Measurements from ENCODE around the gene FCER2.
"Not testable (repeated sequence)": the region's sequence is repeated elsewhere in the genome, so short reads cannot be mapped to it uniquely, and the experiment has no call there.

FCER2 gene

GRCh38 chr19:7645163-7645562, 56.8 kb downstream of the FCER2 start:
- Histone ChIP-seq H3K27me3 (ENCODE audit: control insufficient read depth in 5 of 5, insufficient read depth in 4 of 5, low read length in 5 of 5) (peaks cover 0 to 12% (median 6%) of the 10 kb centered on the region in 5 donors), H3K36me3 (ENCODE audit: control insufficient read depth in 5 of 5, insufficient read depth in 5 of 5, low read length in 5 of 5) (peaks cover 0 to 12% (median 0%) of the 10 kb centered on the region in 5 donors), H3K27ac (ENCODE audit: low read depth, low read length) (no peak overlapping the region), H3K9ac (ENCODE audit: low read length in 5 of 5) (no peak overlapping the region), H3K9me3 (ENCODE audit: control insufficient read depth in 5 of 5, low read length in 5 of 5) (no peaks in the 10 kb centered on the region), H3K4me3 (ENCODE audit: low read depth in 1 of 5, low read length in 5 of 5) (no peak overlapping the region), H3K4me1 (ENCODE audit: control insufficient read depth in 5 of 5, insufficient read depth in 5 of 5, low read length in 5 of 5) (no peaks in the 10 kb centered on the region)

- no peak overlapping the region for H3K27ac ChIP-seq (ENCODE audit: low read depth, low read length)
- H3K9ac ChIP-seq (ENCODE audit: low read length in 5 of 5): no peak overlapping the region
- H3K9me3 ChIP-seq (ENCODE audit: control insufficient read depth in 5 of 5, low read length in 5 of 5): no peaks in the 10 kb centered on the region
- H3K4me1 ChIP-seq (ENCODE audit: control insufficient read depth in 5 of 5, insufficient read depth in 5 of 5, low read length in 5 of 5): no peaks in the 10 kb centered on the region
- no peak overlapping the region for H3K4me3 ChIP-seq (ENCODE audit: low read depth in 1 of 5, low read length in 5 of 5)
- H3K36me3 ChIP-seq (ENCODE audit: control insufficient read depth in 5 of 5, insufficient read depth in 5 of 5, low read length in 5 of 5): peaks cover 0 to 12% (median 0%) of the 10 kb centered on the region in 5 donors
- H3K27me3 ChIP-seq (ENCODE audit: control insufficient read depth in 5 of 5, insufficient read depth in 4 of 5, low read length in 5 of 5): peaks cover 0 to 12% (median 4%) of the 10 kb centered on the region in 5 donors
These were observed 57.4 kb downstream of the FCER2 start for GRCh38 chr19:7644550-7644877.

- H3K36me3 ChIP-seq (ENCODE audit: control insufficient read depth in 5 of 5, insufficient read depth in 5 of 5, low read length in 5 of 5): peaks cover 0 to 12% (median 0%) of the 10 kb centered on the region in 5 donors
- not testable (repeated sequence) for H3K27ac ChIP-seq (ENCODE audit: low read depth, low read length); H3K9me3 ChIP-seq (ENCODE audit: control insufficient read depth in 5 of 5, low read length in 5 of 5); H3K4me1 ChIP-seq (ENCODE audit: control insufficient read depth in 5 of 5, insufficient read depth in 5 of 5, low read length in 5 of 5); H3K4me3 ChIP-seq (ENCODE audit: low read depth in 1 of 5, low read length in 5 of 5); H3K9ac ChIP-seq (ENCODE audit: low read length in 5 of 5)
- peaks cover 0 to 12% (median 6%) of the 10 kb centered on the region in 5 donors for H3K27me3 ChIP-seq (ENCODE audit: control insufficient read depth in 5 of 5, insufficient read depth in 4 of 5, low read length in 5 of 5)
These were observed 58.0 kb downstream of the FCER2 start for GRCh38 chr19:7643629-7644549.

- no peak overlapping the region for H3K27ac ChIP-seq (ENCODE audit: low read depth, low read length)
- H3K4me3 ChIP-seq (ENCODE audit: low read depth in 1 of 5, low read length in 5 of 5): no peak overlapping the region
- H3K4me1 ChIP-seq (ENCODE audit: control insufficient read depth in 5 of 5, insufficient read depth in 5 of 5, low read length in 5 of 5): no peaks in the 10 kb centered on the region
- H3K36me3 ChIP-seq (ENCODE audit: control insufficient read depth in 5 of 5, insufficient read depth in 5 of 5, low read length in 5 of 5): peaks cover 0 to 12% (median 0%) of the 10 kb centered on the region in 5 donors
- H3K9ac ChIP-seq (ENCODE audit: low read length in 5 of 5): no peak overlapping the region
- H3K27me3 ChIP-seq (ENCODE audit: control insufficient read depth in 5 of 5, insufficient read depth in 4 of 5, low read length in 5 of 5): peaks cover 0 to 16% (median 11%) of the 10 kb centered on the region in 5 donors
- no peaks in the 10 kb centered on the region for H3K9me3 ChIP-seq (ENCODE audit: control insufficient read depth in 5 of 5, low read length in 5 of 5)
These were observed 58.9 kb downstream of the FCER2 start for GRCh38 chr19:7643031-7643415.

- Histone ChIP-seq H3K4me3 (ENCODE audit: low read depth in 1 of 5, low read length in 5 of 5) (no peak overlapping the region), H3K27ac (ENCODE audit: low read depth, low read length) (no peak overlapping the region), H3K4me1 (ENCODE audit: control insufficient read depth in 5 of 5, insufficient read depth in 5 of 5, low read length in 5 of 5) (peaks cover 0 to 2% (median 0%) of the 10 kb centered on the region in 5 donors), H3K27me3 (ENCODE audit: control insufficient read depth in 5 of 5, insufficient read depth in 4 of 5, low read length in 5 of 5) (peaks cover 3 to 20% (median 12%) of the 10 kb centered on the region in 5 donors), H3K9me3 (ENCODE audit: control insufficient read depth in 5 of 5, low read length in 5 of 5) (no peaks in the 10 kb centered on the region), H3K36me3 (ENCODE audit: control insufficient read depth in 5 of 5, insufficient read depth in 5 of 5, low read length in 5 of 5) (peaks cover 0 to 12% (median 0%) of the 10 kb centered on the region in 5 donors), H3K9ac (ENCODE audit: low read length in 5 of 5) (no peak overlapping the region)
These were observed 59.5 kb downstream of the FCER2 start for GRCh38 chr19:7642295-7643030.

GRCh38 chr19:7641290-7642276, 60.3 kb downstream of the FCER2 start:
- no peak overlapping the region for H3K9ac ChIP-seq (ENCODE audit: low read length in 5 of 5)
- H3K4me3 ChIP-seq (ENCODE audit: low read depth in 1 of 5, low read length in 5 of 5): no peak overlapping the region
- peaks cover 0 to 6% (median 0%) of the 10 kb centered on the region in 5 donors for H3K4me1 ChIP-seq (ENCODE audit: control insufficient read depth in 5 of 5, insufficient read depth in 5 of 5, low read length in 5 of 5)
- no peak overlapping the region for H3K27ac ChIP-seq (ENCODE audit: low read depth, low read length)
- H3K27me3 ChIP-seq (ENCODE audit: control insufficient read depth in 5 of 5, insufficient read depth in 4 of 5, low read length in 5 of 5): peaks cover 6 to 23% (median 15%) of the 10 kb centered on the region in 5 donors
- peaks cover 0 to 12% (median 0%) of the 10 kb centered on the region in 5 donors for H3K36me3 ChIP-seq (ENCODE audit: control insufficient read depth in 5 of 5, insufficient read depth in 5 of 5, low read length in 5 of 5)
- no peaks in the 10 kb centered on the region for H3K9me3 ChIP-seq (ENCODE audit: control insufficient read depth in 5 of 5, low read length in 5 of 5)

GRCh38 chr19:7640803-7641202, 61.1 kb downstream of the FCER2 start:
- Histone ChIP-seq H3K4me3 (ENCODE audit: low read depth in 1 of 5, low read length in 5 of 5) (no peak overlapping the region), H3K9ac (ENCODE audit: low read length in 5 of 5) (no peak overlapping the region), H3K27me3 (ENCODE audit: control insufficient read depth in 5 of 5, insufficient read depth in 4 of 5, low read length in 5 of 5) (peaks cover 7 to 28% (median 23%) of the 10 kb centered on the region in 5 donors), H3K4me1 (ENCODE audit: control insufficient read depth in 5 of 5, insufficient read depth in 5 of 5, low read length in 5 of 5) (peaks cover 0 to 8% (median 0%) of the 10 kb centered on the region in 5 donors), H3K9me3 (ENCODE audit: control insufficient read depth in 5 of 5, low read length in 5 of 5) (no peaks in the 10 kb centered on the region), H3K27ac (ENCODE audit: low read depth, low read length) (no peak overlapping the region), H3K36me3 (ENCODE audit: control insufficient read depth in 5 of 5, insufficient read depth in 5 of 5, low read length in 5 of 5) (peaks cover 0 to 12% (median 0%) of the 10 kb centered on the region in 5 donors)

GRCh38 chr19:7639863-7640348, 62.0 kb downstream of the FCER2 start:
- peaks cover 7 to 31% (median 20%) of the 10 kb centered on the region in 5 donors for H3K27me3 ChIP-seq (ENCODE audit: control insufficient read depth in 5 of 5, insufficient read depth in 4 of 5, low read length in 5 of 5)
- no peak overlapping the region for H3K9ac ChIP-seq (ENCODE audit: low read length in 5 of 5)
- no peak overlapping the region for H3K27ac ChIP-seq (ENCODE audit: low read depth, low read length)
- no peak overlapping the region for H3K4me3 ChIP-seq (ENCODE audit: low read depth in 1 of 5, low read length in 5 of 5)
- H3K36me3 ChIP-seq (ENCODE audit: control insufficient read depth in 5 of 5, insufficient read depth in 5 of 5, low read length in 5 of 5): peaks cover 0 to 12% (median 0%) of the 10 kb centered on the region in 5 donors
- no peaks in the 10 kb centered on the region for H3K9me3 ChIP-seq (ENCODE audit: control insufficient read depth in 5 of 5, low read length in 5 of 5)
- H3K4me1 ChIP-seq (ENCODE audit: control insufficient read depth in 5 of 5, insufficient read depth in 5 of 5, low read length in 5 of 5): peaks cover 0 to 8% (median 0%) of the 10 kb centered on the region in 5 donors

- H3K36me3 ChIP-seq (ENCODE audit: control insufficient read depth in 5 of 5, insufficient read depth in 5 of 5, low read length in 5 of 5): peaks cover 0 to 12% (median 0%) of the 10 kb centered on the region in 5 donors
- H3K27ac ChIP-seq (ENCODE audit: low read depth, low read length): no peak overlapping the region
- H3K4me3 ChIP-seq (ENCODE audit: low read depth in 1 of 5, low read length in 5 of 5): no peak overlapping the region
- no peaks in the 10 kb centered on the region for H3K9me3 ChIP-seq (ENCODE audit: control insufficient read depth in 5 of 5, low read length in 5 of 5)
- peaks cover 0 to 8% (median 0%) of the 10 kb centered on the region in 5 donors for H3K4me1 ChIP-seq (ENCODE audit: control insufficient read depth in 5 of 5, insufficient read depth in 5 of 5, low read length in 5 of 5)
- peaks cover 7 to 31% (median 21%) of the 10 kb centered on the region in 5 donors for H3K27me3 ChIP-seq (ENCODE audit: control insufficient read depth in 5 of 5, insufficient read depth in 4 of 5, low read length in 5 of 5)
- H3K9ac ChIP-seq (ENCODE audit: low read length in 5 of 5): no peak overlapping the region
These were observed 63.0 kb downstream of the FCER2 start for GRCh38 chr19:7638802-7639465.
